Caco-2 (cell line): ENCODE measurements around the gene AHRR. TPM values are rescaled to one million over a fixed set of nuclear protein-coding genes. Genes with fewer than 3 reads are reported as not detected.

Source experiments
- BruUV-seq: library from RNA; stranded (reverse); fragments of 400-500 nt; replicated peaks from 2 replicates; lab custom pipeline; 2021; lab: Mats Ljungman, UMichigan
- CTCF ChIA-PET: fragments of 300-600 bp; sonication (Branson Sonifier 250); formaldehyde crosslinking; loops from one replicate; lab custom pipeline; 2022; ENCODE audit warnings: antibody characterized with exemption; lab: Charles Lee
- POLR2A ChIA-PET: fragments of 300-600 bp; sonication (Branson Sonifier 250); formaldehyde crosslinking; loops from one replicate; lab custom pipeline; 2022; ENCODE audit warnings: antibody characterized with exemption; lab: Charles Lee
- DNase-seq, 2 experiments: peaks; one replicate each; pipeline versions ENCODE4 v3.0.0 to v3.0.0-alpha.2; 2020 to 2022
- H3K27me3 ChIP-seq: replicated peaks from 2 replicates; pipeline ENCODE4 v1.6.0; 2011; ENCODE audit warnings: low read length; ENCODE audit not compliant: control insufficient read depth, insufficient read depth
- H3K36me3 ChIP-seq: 2 replicates; pipeline ENCODE4 v1.5.1; 2011; ENCODE audit warnings: low read length; ENCODE audit not compliant: control insufficient read depth, insufficient read depth
- H3K4me1 ChIP-seq: fragments of 250-450 bp; sonication (Bioruptor Pico); 2 replicates; pipeline ENCODE4 v1.5.1; 2020; ENCODE audit warnings: mild to moderate bottlenecking
- H3K4me3 ChIP-seq: 2 replicates; pipeline ENCODE4 v1.5.1; 2011; ENCODE audit warnings: low read depth, mild to moderate bottlenecking, control low read depth, low read length
- H3K9me3 ChIP-seq: fragments of 250-450 bp; sonication (Bioruptor Pico); 2 replicates; pipeline ENCODE4 v1.5.1; 2020; ENCODE audit warnings: mild to moderate bottlenecking, moderate library complexity
- H3K27ac Mint-ChIP-seq: one replicate; pipeline ENCODE4 v1.8.0; 2022; ENCODE audit warnings: mixed read lengths; ENCODE audit not compliant: unreplicated experiment
- H3K27me3 Mint-ChIP-seq: one replicate; pipeline ENCODE4 v1.8.0; 2022; ENCODE audit warnings: mixed read lengths; ENCODE audit not compliant: insufficient read depth, unreplicated experiment
- H3K36me3 Mint-ChIP-seq: one replicate; pipeline ENCODE4 v1.8.0; 2022; ENCODE audit warnings: mild to moderate bottlenecking, mixed read lengths; ENCODE audit not compliant: insufficient read depth, unreplicated experiment
- H3K4me1 Mint-ChIP-seq: one replicate; pipeline ENCODE4 v1.8.0; 2022; ENCODE audit warnings: low read depth, mixed read lengths; ENCODE audit not compliant: unreplicated experiment
- H3K4me3 Mint-ChIP-seq: one replicate; pipeline ENCODE4 v1.8.0; 2022; ENCODE audit warnings: mild to moderate bottlenecking, moderate library complexity, mixed read lengths; ENCODE audit not compliant: unreplicated experiment
- H3K9me3 Mint-ChIP-seq: one replicate; pipeline ENCODE4 v1.8.0; 2022; ENCODE audit warnings: mixed read lengths; ENCODE audit not compliant: unreplicated experiment
- CTCF ChIP-seq, 2 experiments: fragments of 200-600 bp in 1 of 2; IDR thresholded peaks; 1 replicate in 1 of 2; 2 replicates in 1 of 2; pipeline versions ENCODE4 v1.5.1 to v1.8.0; 2011 to 2022; ENCODE audit warnings: antibody characterized with exemption in 1 of 2, control low read depth in 1 of 2, inconsistent platforms in 1 of 2, low read depth in 1 of 2, low read length in 1 of 2, mild to moderate bottlenecking in 1 of 2, moderate library complexity in 1 of 2; ENCODE audit not compliant: insufficient read depth in 1 of 2, severe bottlenecking in 1 of 2, unreplicated experiment in 1 of 2
- intact Hi-C: fragments of 100-400 bp; cut with micrococcal nuclease; formaldehyde crosslinking; loops from one replicate; pipeline ENCODE4 v1.10.0; 2022; ENCODE audit not compliant: unreplicated experiment
- total RNA-seq: library from RNA; stranded (reverse); gene quantifications from 2 replicates; pipeline ENCODE4 v1.2.3, GENCODE V29; 2022

Gene AHRR
- total RNA-seq, 1 experiment from 2014 or later = 1.1 TPM

GRCh38 chr5:415928-416635 is 94.6 kb downstream of the AHRR start:
- no peak overlapping the region for H3K27ac Mint-ChIP-seq
- BruUV-seq = no TSS peak

GRCh38 chr5:416636-416960 is 95.1 kb downstream of the AHRR start:
- no peak overlapping the region for H3K4me3 ChIP-seq
- H3K36me3 ChIP-seq = no peaks in the 10 kb centered on the region
- Mint-ChIP-seq H3K27me3 (no peaks in the 10 kb centered on the region), H3K27ac (no peak overlapping the region), H3K9me3 (no peaks in the 10 kb centered on the region), H3K36me3 (no peaks in the 10 kb centered on the region), H3K4me1 (no peaks in the 10 kb centered on the region), H3K4me3 (no peak overlapping the region)
- H3K4me1 ChIP-seq = peaks cover 8% of the 10 kb centered on the region; the same call in 1 of the 2 replicates
- intact Hi-C loops = no loop called here
- H3K27me3 ChIP-seq = no peaks in the 10 kb centered on the region
- no peak for TF ChIP-seq CTCF (IDR thresholded peaks at IDR 0.05; ENCODE audit: insufficient read depth in 1 of 2, low read depth in 1 of 2, low read length in 1 of 2, severe bottlenecking in 1 of 2, unreplicated experiment in 1 of 2)
- ChIA-PET POLR2A (no interaction called here), CTCF (no interaction called here)
- no TSS peak for BruUV-seq
- peak in 1 of 2 experiments; percentile 25 for DNase-seq
- no peaks in the 10 kb centered on the region for H3K9me3 ChIP-seq

More at GRCh38 chr5:415928-416635, 94.6 kb downstream of the AHRR start:
- H3K4me1 ChIP-seq = peaks cover 8% of the 10 kb centered on the region; the same call in 1 of the 2 replicates
- no peak for TF ChIP-seq CTCF (IDR thresholded peaks at IDR 0.05; ENCODE audit: insufficient read depth in 1 of 2, low read depth in 1 of 2, low read length in 1 of 2, severe bottlenecking in 1 of 2, unreplicated experiment in 1 of 2)
- no peaks in the 10 kb centered on the region for H3K36me3 ChIP-seq
- ChIA-PET POLR2A (no interaction called here), CTCF (no interaction called here)
- no peaks in the 10 kb centered on the region for H3K36me3 Mint-ChIP-seq
- no peak for DNase-seq
- no peaks in the 10 kb centered on the region for H3K4me1 Mint-ChIP-seq
- no peaks in the 10 kb centered on the region for H3K27me3 ChIP-seq
- intact Hi-C loops = no loop called here
- H3K4me3 ChIP-seq = no peak overlapping the region
- H3K9me3 Mint-ChIP-seq = no peaks in the 10 kb centered on the region
- H3K9me3 ChIP-seq = no peaks in the 10 kb centered on the region
- H3K27me3 Mint-ChIP-seq = peaks cover under 1% of the 10 kb centered on the region
- H3K4me3 Mint-ChIP-seq = no peak overlapping the region

DNA sequence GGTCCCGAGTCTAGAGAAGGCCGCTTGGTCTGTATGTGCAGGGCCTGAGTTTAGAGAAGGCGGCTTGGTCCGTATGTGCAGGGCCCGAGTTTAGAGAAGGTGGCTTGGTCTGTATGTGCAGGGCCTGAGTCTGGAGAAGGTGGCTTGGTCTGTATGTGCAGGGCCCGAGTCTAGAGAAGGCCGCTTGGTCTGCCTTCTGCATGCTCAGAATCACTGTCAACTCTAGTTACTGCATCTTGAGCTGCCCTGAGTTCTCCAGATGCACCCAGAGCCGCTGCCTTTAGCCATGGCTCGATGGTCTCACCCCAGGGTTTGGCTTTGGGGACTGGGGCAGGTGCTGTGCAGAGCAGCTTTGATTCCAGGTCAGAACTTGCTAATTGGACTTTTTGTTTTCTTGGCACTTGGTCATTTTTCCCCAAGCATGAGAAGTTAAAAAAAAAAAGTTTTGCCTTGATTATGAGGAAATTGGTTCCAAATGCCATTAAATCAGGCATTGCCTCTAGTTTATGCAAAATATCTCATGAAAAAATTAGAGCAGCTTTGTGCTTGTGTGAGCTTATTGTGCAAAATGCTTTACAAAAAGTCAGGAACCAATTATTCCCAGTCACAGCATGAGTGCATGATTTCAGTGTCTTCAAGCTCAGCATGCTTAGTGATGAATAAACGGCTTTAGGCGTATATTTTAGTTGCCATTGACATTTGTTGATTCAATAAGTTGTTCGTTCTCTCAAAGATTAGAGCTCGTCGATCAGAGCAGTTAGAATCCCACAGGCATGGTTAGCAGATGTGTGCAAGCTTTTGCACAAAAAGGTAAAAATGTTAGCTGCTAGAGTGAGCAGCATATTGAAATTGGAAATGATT is 96.0 kb downstream of the AHRR start:
- no peak overlapping the region for H3K4me3 Mint-ChIP-seq
- CTCF ChIA-PET = no interaction called here

More for the DNA sequence above, 96.0 kb downstream of the AHRR start:
- Histone ChIP-seq H3K36me3 (no peaks in the 10 kb centered on the region), H3K4me3 (no peak overlapping the region), H3K9me3 (no peaks in the 10 kb centered on the region), H3K4me1 (peaks cover 8% of the 10 kb centered on the region; the same call in 1 of the 2 replicates), H3K27me3 (no peaks in the 10 kb centered on the region)
- POLR2A ChIA-PET = no interaction called here
- no peaks in the 10 kb centered on the region for H3K36me3 Mint-ChIP-seq
- no peak for TF ChIP-seq CTCF (IDR thresholded peaks at IDR 0.05; ENCODE audit: insufficient read depth in 1 of 2, low read depth in 1 of 2, low read length in 1 of 2, severe bottlenecking in 1 of 2, unreplicated experiment in 1 of 2)
- no TSS peak for BruUV-seq
- no peak overlapping the region for H3K27ac Mint-ChIP-seq
- H3K9me3 Mint-ChIP-seq = no peaks in the 10 kb centered on the region
- no peaks in the 10 kb centered on the region for H3K4me1 Mint-ChIP-seq
- intact Hi-C loops = no loop called here
- no peak for DNase-seq
- no peaks in the 10 kb centered on the region for H3K27me3 Mint-ChIP-seq
